H9 (cell line): ENCODE measurements around the gene SFRP2. TPM values are rescaled to one million over a fixed set of nuclear protein-coding genes. Genes with fewer than 3 reads are reported as not detected.

Source experiments
- DNase-seq: peaks from one replicate; pipeline ENCODE4 v3.0.0-alpha.2; 2017
- H2AFZ ChIP-seq: one replicate; pipeline ENCODE4 v1.6.1; 2013; ENCODE audit warnings: mild to moderate bottlenecking, low read length, control low read depth, moderate library complexity
- H2AK5ac ChIP-seq: 2 replicates; pipeline ENCODE4 v1.6.1; 2013; ENCODE audit warnings: low read length, control low read depth, mixed read lengths; ENCODE audit not compliant: insufficient read length
- H2BK120ac ChIP-seq: one replicate; pipeline ENCODE4 v1.6.1; 2013; ENCODE audit warnings: low read depth, mild to moderate bottlenecking, low read length, control low read depth, inconsistent platforms; ENCODE audit not compliant: poor library complexity, severe bottlenecking
- H2BK12ac ChIP-seq: 2 replicates; pipeline ENCODE4 v1.6.1; 2013; ENCODE audit warnings: low read length, control low read depth, mixed read lengths, low read depth; ENCODE audit not compliant: insufficient read length
- H2BK15ac ChIP-seq: 2 replicates; pipeline ENCODE4 v1.6.1; 2013; ENCODE audit warnings: low read depth, low read length, control low read depth
- H2BK20ac ChIP-seq: one replicate; pipeline ENCODE4 v1.6.1; 2013; ENCODE audit warnings: low read depth, mild to moderate bottlenecking, low read length, control low read depth, inconsistent platforms; ENCODE audit not compliant: poor library complexity, severe bottlenecking
- H2BK5ac ChIP-seq: 2 replicates; pipeline ENCODE4 v1.6.1; 2013; ENCODE audit warnings: low read length, control low read depth, mixed read lengths; ENCODE audit not compliant: insufficient read length
- H3K14ac ChIP-seq: 2 replicates; pipeline ENCODE4 v1.6.1; 2013; ENCODE audit warnings: low read length, control low read depth; ENCODE audit not compliant: insufficient read depth
- H3K18ac ChIP-seq: 2 replicates; pipeline ENCODE4 v1.6.1; 2013; ENCODE audit warnings: low read depth, mild to moderate bottlenecking, mixed read lengths, low read length, control low read depth; ENCODE audit not compliant: insufficient read length
- H3K23ac ChIP-seq: 2 replicates; pipeline ENCODE4 v1.6.1; 2013; ENCODE audit warnings: low read length, control low read depth, mixed read lengths, low read depth; ENCODE audit not compliant: insufficient read length
- H3K23me2 ChIP-seq: 2 replicates; pipeline ENCODE4 v1.6.1; 2013; ENCODE audit warnings: low read depth, mild to moderate bottlenecking, mixed read lengths, low read length, control low read depth; ENCODE audit not compliant: insufficient read length, poor library complexity, severe bottlenecking
- H3K27ac ChIP-seq: 2 replicates; pipeline ENCODE4 v1.5.1; 2013; ENCODE audit warnings: low read length, control low read depth, mixed read lengths, low read depth; ENCODE audit not compliant: insufficient read length
- H3K27me3 ChIP-seq: 2 replicates; pipeline ENCODE4 v1.6.1; 2013; ENCODE audit warnings: low read length, control low read depth, inconsistent platforms; ENCODE audit not compliant: insufficient read depth
- H3K4ac ChIP-seq: 2 replicates; pipeline ENCODE4 v1.6.1; 2013; ENCODE audit warnings: low read depth, mild to moderate bottlenecking, control low read depth, inconsistent platforms, low read length, moderate library complexity
- H3K4me1 ChIP-seq: 2 replicates; pipeline ENCODE4 v1.6.1; 2013; ENCODE audit warnings: low read length, control low read depth, inconsistent platforms; ENCODE audit not compliant: insufficient read depth
- H3K4me2 ChIP-seq: 2 replicates; pipeline ENCODE4 v1.6.1; 2013; ENCODE audit warnings: low read length, control low read depth, mixed read lengths; ENCODE audit not compliant: insufficient read length, insufficient read depth
- H3K56ac ChIP-seq: 2 replicates; pipeline ENCODE4 v1.6.1; 2013; ENCODE audit warnings: low read depth, mild to moderate bottlenecking, mixed read lengths, low read length, control low read depth; ENCODE audit not compliant: insufficient read length
- H3K79me1 ChIP-seq: 2 replicates; pipeline ENCODE4 v1.6.1; 2013; ENCODE audit warnings: low read depth, mild to moderate bottlenecking, moderate library complexity, low read length, control low read depth, inconsistent platforms; ENCODE audit not compliant: insufficient read depth, poor library complexity, severe bottlenecking
- H3K79me2 ChIP-seq: 2 replicates; pipeline ENCODE4 v1.6.1; 2013; ENCODE audit warnings: low read length, control low read depth, inconsistent platforms; ENCODE audit not compliant: insufficient read depth
- H3K9ac ChIP-seq: 2 replicates; pipeline ENCODE4 v1.6.1; 2013; ENCODE audit warnings: low read length, control low read depth, mixed read lengths; ENCODE audit not compliant: insufficient read length; ENCODE audit errors: extremely low read depth
- H3K9me3 ChIP-seq: one replicate; pipeline ENCODE4 v1.6.1; 2013; ENCODE audit warnings: low read depth, low read length, inconsistent platforms; ENCODE audit not compliant: control insufficient read depth
- H3T11ph ChIP-seq: one replicate; pipeline ENCODE4 v1.6.1; 2013; ENCODE audit warnings: mild to moderate bottlenecking, low read length, control low read depth, inconsistent platforms
- H4K20me1 ChIP-seq: one replicate; pipeline ENCODE4 v1.6.1; 2013; ENCODE audit not compliant: control insufficient read depth, insufficient read length, insufficient read depth
- H4K5ac ChIP-seq: 2 replicates; pipeline ENCODE4 v1.6.1; 2013; ENCODE audit warnings: low read depth, mild to moderate bottlenecking, mixed read lengths, low read length, control low read depth; ENCODE audit not compliant: insufficient read length
- H4K8ac ChIP-seq: replicated peaks from 2 replicates; pipeline ENCODE4 v1.6.1; 2013; ENCODE audit warnings: low read length, control low read depth, mixed read lengths, low read depth; ENCODE audit not compliant: insufficient read length
- H4K91ac ChIP-seq: 2 replicates; pipeline ENCODE4 v1.6.1; 2013; ENCODE audit warnings: low read depth, mild to moderate bottlenecking, moderate library complexity, mixed read lengths, low read length, control low read depth; ENCODE audit not compliant: insufficient read length
- H3K27ac Mint-ChIP-seq, 3 experiments: 2 replicates in 2 of 3; 3 replicates in 1 of 3; pipeline ENCODE4 v1.8.0; 2020 to 2021; ENCODE audit warnings: mixed read lengths in 3 of 3, mild to moderate bottlenecking in 1 of 3, moderate library complexity in 1 of 3
- H3K27me3 Mint-ChIP-seq: 2 replicates; pipeline ENCODE4 v1.8.0; 2021; ENCODE audit warnings: low read depth, mild to moderate bottlenecking, moderate library complexity, mixed read lengths
- H3K36me3 Mint-ChIP-seq, 3 experiments: 2 replicates in 2 of 3; 3 replicates in 1 of 3; pipeline ENCODE4 v1.8.0; 2020 to 2021; ENCODE audit warnings: low read depth in 3 of 3, mixed read lengths in 3 of 3; ENCODE audit not compliant: insufficient read depth in 1 of 3
- H3K4me1 Mint-ChIP-seq, 2 experiments: 2 replicates each; pipeline ENCODE4 v1.8.0; 2020; ENCODE audit warnings: mixed read lengths in 2 of 2
- H3K4me3 Mint-ChIP-seq, 2 experiments: 2 replicates in 1 of 2; 3 replicates in 1 of 2; pipeline ENCODE4 v1.8.0; 2020 to 2021; ENCODE audit warnings: mild to moderate bottlenecking in 2 of 2, mixed read lengths in 2 of 2, moderate library complexity in 1 of 2
- H3K9me3 Mint-ChIP-seq, 2 experiments: 2 replicates in 1 of 2; 3 replicates in 1 of 2; pipeline ENCODE4 v1.8.0; 2020; ENCODE audit warnings: mild to moderate bottlenecking in 2 of 2, mixed read lengths in 2 of 2, moderate library complexity in 1 of 2
- total RNA-seq: library from RNA; stranded (reverse); gene quantifications from 2 replicates; pipeline ENCODE4 v1.2.1, GENCODE V29; 2021
- TF ChIP-seq, protein P1 (sequence below): fragments of 200-600 bp; sonication (generic); conservative IDR thresholded peaks from 3 replicates; pipeline ENCODE4 v1.8.0; 2021; ENCODE audit warnings: antibody characterized with exemption, mild to moderate bottlenecking

SFRP2 gene
- total RNA-seq, 1 experiment from 2014 or later, result 156 TPM

DNA sequence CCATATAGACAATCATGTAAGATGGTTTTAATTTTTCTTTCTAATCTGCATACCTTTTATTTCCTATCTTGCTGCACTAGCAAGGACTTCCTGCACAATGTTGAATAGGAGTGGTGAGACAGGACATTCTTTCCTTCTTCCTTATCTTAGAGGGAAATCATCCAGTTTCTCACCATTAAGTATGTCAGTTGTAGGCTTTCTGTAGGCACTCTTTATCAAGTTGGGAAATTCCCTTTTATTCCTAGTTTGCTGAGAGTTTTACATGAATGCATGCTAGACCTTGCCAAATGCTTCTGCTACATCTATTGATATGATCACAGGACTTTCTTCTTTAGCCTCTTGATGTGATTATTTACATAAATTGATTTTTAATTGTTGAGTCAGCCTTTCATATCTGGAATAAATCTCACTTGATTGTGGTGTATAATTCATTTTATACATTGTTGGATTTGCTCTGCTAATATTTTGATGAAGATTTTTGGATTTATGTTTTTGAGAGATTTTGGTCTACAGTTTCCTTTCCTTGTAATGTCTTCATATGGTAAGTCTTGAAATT lies 52.9 kb downstream of the SFRP2 start:
- no peak overlapping the region for H3K14ac ChIP-seq
- Mint-ChIP-seq H3K4me1 (peaks cover 5 to 8% of the 10 kb centered on the region in 2 experiments; a peak in 3 of 4 replicates), H3K27me3 (no peaks in the 10 kb centered on the region), H3K27ac (no peak overlapping the region), H3K36me3 (peaks cover 4 to 9% (median 4%) of the 10 kb centered on the region in 3 experiments; a peak in 4 of 7 replicates), H3K9me3 (peaks cover 0 to 5% of the 10 kb centered on the region in 2 experiments; a peak in 3 of 5 replicates), H3K4me3 (no peak overlapping the region)
- TF ChIP-seq, protein P1, sequence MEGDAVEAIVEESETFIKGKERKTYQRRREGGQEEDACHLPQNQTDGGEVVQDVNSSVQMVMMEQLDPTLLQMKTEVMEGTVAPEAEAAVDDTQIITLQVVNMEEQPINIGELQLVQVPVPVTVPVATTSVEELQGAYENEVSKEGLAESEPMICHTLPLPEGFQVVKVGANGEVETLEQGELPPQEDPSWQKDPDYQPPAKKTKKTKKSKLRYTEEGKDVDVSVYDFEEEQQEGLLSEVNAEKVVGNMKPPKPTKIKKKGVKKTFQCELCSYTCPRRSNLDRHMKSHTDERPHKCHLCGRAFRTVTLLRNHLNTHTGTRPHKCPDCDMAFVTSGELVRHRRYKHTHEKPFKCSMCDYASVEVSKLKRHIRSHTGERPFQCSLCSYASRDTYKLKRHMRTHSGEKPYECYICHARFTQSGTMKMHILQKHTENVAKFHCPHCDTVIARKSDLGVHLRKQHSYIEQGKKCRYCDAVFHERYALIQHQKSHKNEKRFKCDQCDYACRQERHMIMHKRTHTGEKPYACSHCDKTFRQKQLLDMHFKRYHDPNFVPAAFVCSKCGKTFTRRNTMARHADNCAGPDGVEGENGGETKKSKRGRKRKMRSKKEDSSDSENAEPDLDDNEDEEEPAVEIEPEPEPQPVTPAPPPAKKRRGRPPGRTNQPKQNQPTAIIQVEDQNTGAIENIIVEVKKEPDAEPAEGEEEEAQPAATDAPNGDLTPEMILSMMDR, result no peak
- H2BK15ac ChIP-seq, result no peak overlapping the region
- H2AFZ ChIP-seq, result no peak overlapping the region
- H4K5ac ChIP-seq, result no peak overlapping the region
- no peaks in the 10 kb centered on the region for H3K79me1 ChIP-seq
- no peaks in the 10 kb centered on the region for H3K9me3 ChIP-seq
- H3K4me1 ChIP-seq, result no peaks in the 10 kb centered on the region
- DNase-seq, result no peak
- no peak overlapping the region for H2BK20ac ChIP-seq
- H3K4ac ChIP-seq, result no peak overlapping the region
- no peak overlapping the region for H2BK5ac ChIP-seq
- H3K23ac ChIP-seq, result no peak overlapping the region
- H2BK12ac ChIP-seq, result no peak overlapping the region
- no peak overlapping the region for H2AK5ac ChIP-seq
- H3K18ac ChIP-seq, result no peak overlapping the region
- H3T11ph ChIP-seq, result no peak overlapping the region
- no peak overlapping the region for H4K8ac ChIP-seq
- no peak overlapping the region for H3K9ac ChIP-seq
- no peak overlapping the region for H3K4me2 ChIP-seq
- H2BK120ac ChIP-seq, result no peak overlapping the region
- no peak overlapping the region for H3K56ac ChIP-seq
- no peak overlapping the region for H4K91ac ChIP-seq
- H3K23me2 ChIP-seq, result no peaks in the 10 kb centered on the region
- no peaks in the 10 kb centered on the region for H3K79me2 ChIP-seq
- no peaks in the 10 kb centered on the region for H3K27me3 ChIP-seq
- no peak overlapping the region for H3K27ac ChIP-seq
- H4K20me1 ChIP-seq, result no peaks in the 10 kb centered on the region
